Fibroblast of villous mesenchyme (primary cell): ENCODE data around the gene PITPNC1. TPM values are rescaled to one million over a fixed set of nuclear protein-coding genes. Genes with fewer than 3 reads are reported as not detected.
"Not testable (repeated sequence)": the region's sequence is repeated elsewhere in the genome, so short reads cannot be mapped to it uniquely, and the experiment has no call there.

Experiments used
- DNase-seq: peaks from one replicate; pipeline ENCODE4 v3.0.0-alpha.2; 2010; ENCODE audit warnings: low read depth
- H3K4me3 ChIP-seq: 2 replicates; pipeline ENCODE4 v1.5.1; 2011; ENCODE audit warnings: low read depth, mild to moderate bottlenecking, low read length
- CTCF ChIP-seq: IDR thresholded peaks from 2 replicates; pipeline ENCODE4 v1.5.1; 2012; ENCODE audit warnings: low read depth, mild to moderate bottlenecking, low read length; ENCODE audit not compliant: insufficient read depth
- total RNA-seq: library from RNA; depleted of rRNA; stranded (reverse); fragments of >200 nt; gene quantifications from 2 replicates; pipeline ENCODE4 v1.2.3, GENCODE V29; 2012

PITPNC1 gene
- total RNA-seq, 1 donor: 4.3 TPM

GRCh38 chr17:67492824-67493517 lies 115.9 kb downstream of the PITPNC1 start:
- DNase-seq: no peak
- no peak for TF ChIP-seq CTCF
- H3K4me3 ChIP-seq: no peak overlapping the region

GRCh38 chr17:67493812-67494211 lies 116.7 kb downstream of the PITPNC1 start:
- no peak for TF ChIP-seq CTCF
- no peak overlapping the region for H3K4me3 ChIP-seq
- DNase-seq: no peak

GRCh38 chr17:67495534-67495933 lies 118.5 kb downstream of the PITPNC1 start:
- not testable (repeated sequence) for DNase-seq, H3K4me3 ChIP-seq

GRCh38 chr17:67496286-67496685 lies 119.2 kb downstream of the PITPNC1 start:
- no peak for TF ChIP-seq CTCF
- peak; percentile 52 for DNase-seq

GRCh38 chr17:67499685-67500084 lies 122.6 kb downstream of the PITPNC1 start:
- no peak for TF ChIP-seq CTCF

More at GRCh38 chr17:67496286-67496685, 119.2 kb downstream of the PITPNC1 start:
- H3K4me3 ChIP-seq: no peak overlapping the region

GRCh38 chr17:67500261-67500660 lies 123.2 kb downstream of the PITPNC1 start:
- peak; percentile 32 for DNase-seq
- no peak for TF ChIP-seq CTCF
- H3K4me3 ChIP-seq: no peak overlapping the region

More at GRCh38 chr17:67499685-67500084, 122.6 kb downstream of the PITPNC1 start:
- DNase-seq: no peak
- H3K4me3 ChIP-seq: no peak overlapping the region

- no peak overlapping the region for H3K4me3 ChIP-seq
- no peak for TF ChIP-seq CTCF
- no peak for DNase-seq
Measured at GRCh38 chr17:67500677-67501300, 123.7 kb downstream of the PITPNC1 start.
